Measurements from ENCODE around the gene RASGRF2.

- TF ChIP-seq TEAD4 (IDR thresholded peaks at IDR 0.05) (no peak), TAF1 (IDR thresholded peaks at IDR 0.05; ENCODE audit: low read depth) (no peak), YY1 (IDR thresholded peaks at IDR 0.05; ENCODE audit: low read depth) (no peak), FOXM1 (IDR thresholded peaks at IDR 0.05; ENCODE audit: borderline replicate concordance, low read depth) (no peak), ZBTB7A (IDR thresholded peaks at IDR 0.05; ENCODE audit: low read depth) (no peak), EP300 (IDR thresholded peaks at IDR 0.05; ENCODE audit: borderline replicate concordance) (no peak), CEBPB (IDR thresholded peaks at IDR 0.05) (no peak), RAD21 (IDR thresholded peaks at IDR 0.05; ENCODE audit: low read depth) (no peak), NFIC (IDR thresholded peaks at IDR 0.05) (no peak), CREB1 (IDR thresholded peaks at IDR 0.05; ENCODE audit: low read depth) (no peak)
- TF ChIP-seq, protein P1, sequence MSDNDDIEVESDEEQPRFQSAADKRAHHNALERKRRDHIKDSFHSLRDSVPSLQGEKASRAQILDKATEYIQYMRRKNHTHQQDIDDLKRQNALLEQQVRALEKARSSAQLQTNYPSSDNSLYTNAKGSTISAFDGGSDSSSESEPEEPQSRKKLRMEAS (IDR thresholded peaks at IDR 0.05): no peak
- TF ChIP-seq, protein P2, sequence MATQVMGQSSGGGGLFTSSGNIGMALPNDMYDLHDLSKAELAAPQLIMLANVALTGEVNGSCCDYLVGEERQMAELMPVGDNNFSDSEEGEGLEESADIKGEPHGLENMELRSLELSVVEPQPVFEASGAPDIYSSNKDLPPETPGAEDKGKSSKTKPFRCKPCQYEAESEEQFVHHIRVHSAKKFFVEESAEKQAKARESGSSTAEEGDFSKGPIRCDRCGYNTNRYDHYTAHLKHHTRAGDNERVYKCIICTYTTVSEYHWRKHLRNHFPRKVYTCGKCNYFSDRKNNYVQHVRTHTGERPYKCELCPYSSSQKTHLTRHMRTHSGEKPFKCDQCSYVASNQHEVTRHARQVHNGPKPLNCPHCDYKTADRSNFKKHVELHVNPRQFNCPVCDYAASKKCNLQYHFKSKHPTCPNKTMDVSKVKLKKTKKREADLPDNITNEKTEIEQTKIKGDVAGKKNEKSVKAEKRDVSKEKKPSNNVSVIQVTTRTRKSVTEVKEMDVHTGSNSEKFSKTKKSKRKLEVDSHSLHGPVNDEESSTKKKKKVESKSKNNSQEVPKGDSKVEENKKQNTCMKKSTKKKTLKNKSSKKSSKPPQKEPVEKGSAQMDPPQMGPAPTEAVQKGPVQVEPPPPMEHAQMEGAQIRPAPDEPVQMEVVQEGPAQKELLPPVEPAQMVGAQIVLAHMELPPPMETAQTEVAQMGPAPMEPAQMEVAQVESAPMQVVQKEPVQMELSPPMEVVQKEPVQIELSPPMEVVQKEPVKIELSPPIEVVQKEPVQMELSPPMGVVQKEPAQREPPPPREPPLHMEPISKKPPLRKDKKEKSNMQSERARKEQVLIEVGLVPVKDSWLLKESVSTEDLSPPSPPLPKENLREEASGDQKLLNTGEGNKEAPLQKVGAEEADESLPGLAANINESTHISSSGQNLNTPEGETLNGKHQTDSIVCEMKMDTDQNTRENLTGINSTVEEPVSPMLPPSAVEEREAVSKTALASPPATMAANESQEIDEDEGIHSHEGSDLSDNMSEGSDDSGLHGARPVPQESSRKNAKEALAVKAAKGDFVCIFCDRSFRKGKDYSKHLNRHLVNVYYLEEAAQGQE (IDR thresholded peaks at IDR 0.05; ENCODE audit: low read depth): no peak
These were observed 284.3 kb downstream of the RASGRF2 start for GRCh38 chr5:81244451-81244850.

Measured in Ishikawa (cell line).